ENCODE results near the gene FAM168A. TPM values are rescaled to one million over a fixed set of nuclear protein-coding genes. Genes with fewer than 3 reads are reported as not detected.

FAM168A gene
- polyA plus RNA-seq, 3 donors, result 44.2 to 47.6 (median 44.5) TPM

- no peak for DNase-seq (ENCODE audit: extremely low read depth in 1 of 11, low read depth in 9 of 11, low spot score in 4 of 11)
These were observed 197.6 kb downstream of the FAM168A start for GRCh38 chr11:73400293-73400692.

DNA sequence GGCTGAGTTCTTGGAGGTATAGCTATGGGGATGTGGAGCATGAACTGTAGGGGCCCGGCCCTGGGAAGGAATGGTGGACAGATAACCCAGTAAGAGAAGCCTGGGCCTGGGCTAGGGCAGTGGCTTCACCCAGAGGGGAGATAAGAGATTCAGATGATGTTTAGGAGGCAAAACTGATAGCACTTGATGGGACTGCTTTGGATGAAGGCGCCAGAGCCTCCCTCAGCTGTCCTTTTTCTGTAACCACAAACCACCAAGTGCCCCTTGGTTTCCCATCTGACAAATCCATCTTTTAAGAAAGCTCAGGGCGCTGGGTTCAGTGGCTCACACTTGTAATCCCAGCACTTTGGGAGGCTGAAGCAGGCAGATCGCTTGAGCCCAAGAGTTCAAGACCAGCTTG lies 198.3 kb downstream of the FAM168A start:
- no peak for DNase-seq (ENCODE audit: extremely low read depth in 1 of 11, low read depth in 9 of 11, low spot score in 4 of 11)

GRCh38 chr11:73399159-73399590 lies 198.7 kb downstream of the FAM168A start:
- no peak for DNase-seq (ENCODE audit: extremely low read depth in 1 of 11, low read depth in 9 of 11, low spot score in 4 of 11)

DNA sequence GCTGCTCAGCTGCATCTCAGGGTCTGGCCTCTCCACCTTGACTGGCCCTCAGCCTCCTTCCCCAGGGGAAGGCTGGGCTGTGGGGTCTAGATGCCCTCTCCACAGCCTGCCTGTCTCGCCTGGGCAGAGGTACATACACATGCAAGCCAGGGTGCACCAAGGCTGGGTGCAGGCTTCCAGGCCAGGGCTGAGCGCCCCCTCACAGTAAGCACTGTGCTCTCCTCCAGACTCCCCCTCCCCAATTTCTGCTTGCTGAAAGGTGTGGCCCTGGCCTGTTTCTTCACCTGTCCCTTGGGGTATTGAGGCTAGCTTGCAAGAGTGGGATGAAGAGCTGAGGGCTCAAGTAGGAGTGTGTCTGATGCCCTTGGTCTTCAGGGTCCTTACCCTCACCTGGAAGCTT lies 199.2 kb downstream of the FAM168A start:
- no peak for DNase-seq (ENCODE audit: extremely low read depth in 1 of 11, low read depth in 9 of 11, low spot score in 4 of 11)

DNA sequence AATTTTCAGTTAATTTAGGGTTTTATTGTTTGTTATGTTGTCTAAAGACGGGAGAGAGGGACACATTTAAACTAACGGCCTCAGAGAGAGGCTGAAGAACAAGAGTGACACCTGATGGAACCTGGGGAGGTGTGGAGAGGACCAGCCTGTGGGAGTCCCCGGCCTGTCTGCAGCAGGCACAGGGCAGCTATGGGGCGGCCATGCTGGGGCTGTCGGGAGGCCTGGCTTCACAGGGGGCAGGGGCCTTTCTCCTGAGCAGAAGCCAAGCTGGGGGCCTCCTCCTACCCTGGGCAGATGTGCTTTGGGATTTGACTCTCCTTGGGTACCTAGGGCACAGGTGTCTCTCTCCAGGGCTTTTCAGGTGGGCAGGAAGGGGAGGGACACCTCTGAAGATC lies 199.8 kb downstream of the FAM168A start:
- no peak for DNase-seq (ENCODE audit: extremely low read depth in 1 of 11, low read depth in 9 of 11, low spot score in 4 of 11)

GRCh38 chr11:73397468-73398131 lies 200.3 kb downstream of the FAM168A start:
- DNase-seq (ENCODE audit: extremely low read depth in 1 of 11, low read depth in 9 of 11, low spot score in 4 of 11), result no peak

DNA sequence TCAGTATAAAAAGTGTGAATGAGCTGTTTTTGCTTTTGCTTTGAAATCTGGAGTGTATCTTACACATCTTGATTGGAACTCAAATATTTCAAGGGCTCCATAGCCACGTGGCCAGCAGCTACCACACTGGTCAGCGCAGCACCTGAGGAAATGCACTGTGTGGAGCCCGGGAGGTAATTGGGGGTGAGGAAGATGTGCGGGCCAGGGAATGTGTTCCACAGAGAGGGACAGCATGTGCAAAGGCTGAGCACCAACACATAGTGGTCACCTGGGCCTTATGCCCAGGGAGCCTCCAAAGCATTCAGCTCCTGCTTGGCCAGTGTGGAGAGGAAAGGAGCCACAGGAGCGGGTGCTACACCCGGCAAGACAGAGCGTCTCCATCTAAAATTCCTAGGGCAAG lies 200.9 kb downstream of the FAM168A start:
- no peak for DNase-seq (ENCODE audit: extremely low read depth in 1 of 11, low read depth in 9 of 11, low spot score in 4 of 11)

GRCh38 chr11:73396251-73396930 lies 201.5 kb downstream of the FAM168A start:
- no peak for DNase-seq (ENCODE audit: extremely low read depth in 1 of 11, low read depth in 9 of 11, low spot score in 4 of 11)

DNA sequence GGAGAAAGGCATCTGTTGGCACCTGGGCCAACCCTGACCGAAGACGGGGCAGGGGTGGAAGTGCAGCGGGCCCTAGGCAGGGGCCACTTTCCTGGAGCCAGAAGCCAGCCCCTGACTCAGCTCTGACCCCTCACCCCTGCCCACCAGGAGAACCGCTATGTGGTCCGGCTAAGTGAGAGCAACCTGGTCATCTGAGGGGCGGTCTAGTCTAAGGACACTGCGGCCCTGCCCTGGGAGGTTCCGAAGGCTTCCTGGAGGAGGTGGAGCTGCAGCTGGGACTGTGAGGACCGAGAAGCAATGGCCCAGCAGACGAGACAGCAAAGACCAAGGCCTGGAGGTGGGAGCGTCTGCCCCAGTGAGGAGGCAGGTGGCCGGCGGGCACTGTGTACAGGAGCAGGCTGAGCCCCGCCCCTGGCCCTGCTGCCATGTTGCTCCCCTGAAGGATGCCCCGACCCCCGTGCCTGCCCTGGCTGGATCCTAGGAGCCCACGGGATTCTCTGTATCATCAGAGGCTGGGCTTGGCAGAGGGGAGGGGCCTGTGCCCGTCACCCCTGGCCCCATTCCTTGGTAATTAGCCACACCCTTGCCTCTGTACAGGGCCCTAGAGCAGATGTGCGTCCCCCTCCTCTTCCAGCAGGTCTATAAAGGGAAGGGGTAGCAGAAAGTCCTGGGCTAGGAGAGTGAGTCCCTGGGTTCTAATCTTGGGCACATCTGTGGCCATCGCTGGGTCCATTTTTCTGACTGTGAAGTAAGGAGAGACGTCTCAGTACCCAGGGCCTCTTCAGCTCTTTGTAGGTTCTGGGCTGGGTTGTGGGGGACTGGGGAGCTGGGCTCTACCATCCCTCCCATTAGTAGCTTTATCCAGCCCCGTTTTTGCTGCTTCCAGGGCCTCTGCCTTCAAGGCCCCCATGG lies 202.4 kb downstream of the FAM168A start:
- no peak for DNase-seq (ENCODE audit: extremely low read depth in 1 of 11, low read depth in 9 of 11, low spot score in 4 of 11)

- no peak for DNase-seq (ENCODE audit: extremely low read depth in 1 of 11, low read depth in 9 of 11, low spot score in 4 of 11)
These were observed 203.3 kb downstream of the FAM168A start for GRCh38 chr11:73394416-73395296.

DNA sequence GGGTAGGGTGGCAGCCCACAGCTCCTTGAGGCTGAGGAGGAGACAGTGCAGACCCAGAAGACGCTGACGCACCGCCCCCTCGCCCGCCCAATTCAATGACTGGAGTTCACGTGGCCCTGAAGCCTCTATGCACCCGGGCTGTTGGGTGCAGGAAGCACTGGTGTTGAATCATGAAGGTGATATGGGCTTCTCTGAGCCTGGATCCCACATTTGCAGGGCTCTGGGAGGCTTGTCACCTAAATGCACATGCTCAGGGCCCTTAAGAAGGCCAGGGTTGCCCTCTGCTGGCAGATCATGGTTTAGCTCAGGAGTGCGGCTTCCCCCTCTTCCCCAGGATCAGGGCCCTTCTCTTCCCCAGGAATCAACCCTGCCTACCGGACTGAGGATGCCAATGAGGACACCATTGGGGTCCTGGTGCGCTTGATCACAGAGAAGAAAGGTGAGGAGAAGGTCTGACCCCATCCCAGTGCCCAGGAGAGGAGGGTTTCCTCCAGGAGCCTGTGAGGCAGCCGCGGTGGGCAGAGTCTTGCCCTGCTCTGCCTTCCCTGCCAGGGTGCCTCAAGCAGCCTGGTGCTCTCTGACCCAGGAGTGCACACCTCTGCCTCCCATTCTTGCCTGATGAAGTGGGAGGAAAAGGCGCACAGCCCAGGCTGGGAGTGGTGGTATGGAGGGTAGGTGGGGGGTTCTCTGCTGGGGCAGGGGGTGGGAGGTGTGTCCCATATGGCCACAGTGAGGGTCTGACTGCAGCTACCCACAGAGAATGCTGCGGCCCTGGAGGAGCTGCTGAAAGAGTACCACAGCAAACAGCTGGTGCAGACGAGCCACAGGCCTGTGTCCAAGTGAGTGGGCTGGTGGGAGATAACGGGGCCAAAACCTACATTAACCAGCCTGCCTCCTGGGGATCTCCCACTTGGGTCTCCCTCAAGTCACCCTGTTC lies 204.2 kb downstream of the FAM168A start:
- DNase-seq (ENCODE audit: extremely low read depth in 1 of 11, low read depth in 9 of 11, low spot score in 4 of 11), result peak in 3 of 11 donors; percentile 63 to 67 (median 64)

DNA sequence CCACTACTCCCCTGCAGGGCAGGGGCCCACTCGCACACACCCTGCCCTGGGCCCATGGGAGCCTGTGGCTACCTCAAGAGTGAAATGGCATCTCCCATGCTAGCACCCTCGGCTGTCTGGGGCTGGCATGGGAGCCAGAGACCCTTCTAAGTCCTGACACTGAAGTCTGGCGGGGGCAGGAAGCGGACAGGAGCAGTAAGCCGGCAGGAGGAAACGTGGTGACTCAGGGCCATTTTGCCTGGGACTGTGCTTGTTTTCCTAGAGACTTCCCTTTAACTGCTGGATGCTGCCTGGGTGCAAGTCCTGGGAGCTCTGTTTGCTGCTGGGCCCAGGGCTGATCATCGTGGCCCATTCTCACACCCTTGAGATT lies 204.9 kb downstream of the FAM168A start:
- no peak for DNase-seq (ENCODE audit: extremely low read depth in 1 of 11, low read depth in 9 of 11, low spot score in 4 of 11)

GRCh38 chr11:73392108-73393010 lies 205.6 kb downstream of the FAM168A start:
- no peak for DNase-seq (ENCODE audit: extremely low read depth in 1 of 11, low read depth in 9 of 11, low spot score in 4 of 11)

DNA sequence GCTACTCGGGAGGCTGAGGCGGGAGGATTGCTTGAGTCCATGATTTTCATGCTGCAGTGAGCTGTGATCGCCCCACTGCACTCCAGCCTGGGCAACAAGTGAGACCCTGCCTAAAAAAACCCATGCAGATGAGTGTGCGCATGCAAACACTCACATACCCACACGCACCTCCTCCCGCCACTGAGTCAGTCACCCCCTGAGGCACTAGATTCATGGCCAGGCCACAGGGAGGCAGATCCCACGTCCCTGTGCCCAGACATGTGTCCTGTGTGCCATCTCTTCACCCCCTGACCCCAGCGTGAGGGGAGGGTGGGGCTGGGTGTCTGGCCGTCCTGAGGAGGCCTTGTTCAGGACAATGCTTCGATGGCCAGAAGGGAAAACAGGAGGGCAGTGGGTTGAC lies 206.2 kb downstream of the FAM168A start:
- DNase-seq (ENCODE audit: extremely low read depth in 1 of 11, low read depth in 9 of 11, low spot score in 4 of 11), result no peak

DNA sequence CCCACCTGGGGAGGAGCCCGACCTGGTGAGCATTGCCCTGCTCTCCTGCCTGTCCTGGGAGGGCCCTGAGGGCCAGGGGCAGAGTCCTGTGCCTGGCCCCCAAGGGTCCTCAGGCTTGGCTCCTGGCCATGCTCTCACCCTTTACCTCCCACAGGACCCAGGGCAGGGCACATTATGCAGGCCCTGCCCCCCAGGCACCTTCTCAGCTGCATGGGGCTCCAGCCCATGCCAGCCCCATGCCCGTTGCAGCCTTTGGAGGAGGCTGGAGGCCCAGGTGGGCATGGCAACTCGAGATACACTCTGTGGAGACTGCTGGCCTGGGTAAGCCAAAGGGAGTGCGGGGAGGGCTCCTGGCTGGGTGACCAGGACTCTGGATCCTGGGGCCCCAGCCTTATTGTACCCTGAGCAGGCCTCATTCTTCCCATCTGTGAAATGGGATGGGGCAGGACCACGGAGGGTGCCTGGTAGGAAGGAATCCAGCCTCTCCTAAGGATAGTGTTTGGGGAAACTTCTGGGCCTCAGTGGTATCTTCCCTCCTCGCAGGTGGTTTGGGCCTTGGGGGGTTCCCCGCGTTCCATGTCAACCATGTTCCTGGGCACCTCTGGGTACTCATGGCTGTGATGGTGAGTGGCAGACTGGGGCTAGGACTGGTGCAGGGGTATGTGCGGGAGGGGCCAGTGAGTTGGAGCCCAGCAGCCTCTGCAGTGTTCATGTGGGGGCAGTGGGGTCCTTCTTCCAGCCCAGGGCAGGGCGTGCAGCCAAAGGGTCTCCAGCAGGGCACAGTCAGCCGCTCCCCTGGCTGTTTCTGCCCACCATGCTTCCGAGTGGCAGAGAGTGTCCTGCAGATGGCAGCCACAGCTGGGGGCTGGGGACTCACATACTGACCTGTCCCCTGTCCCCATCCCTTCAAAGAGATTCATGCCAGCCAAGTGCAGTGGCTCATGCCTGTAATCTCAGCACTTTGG lies 207.0 kb downstream of the FAM168A start:
- DNase-seq (ENCODE audit: extremely low read depth in 1 of 11, low read depth in 9 of 11, low spot score in 4 of 11), result no peak

GRCh38 chr11:73389916-73390315 lies 208.0 kb downstream of the FAM168A start:
- no peak for DNase-seq (ENCODE audit: extremely low read depth in 1 of 11, low read depth in 9 of 11, low spot score in 4 of 11)
